PC-9 (cell line): ENCODE data around the gene ADIPOQ. TPM values are rescaled to one million over a fixed set of nuclear protein-coding genes. Genes with fewer than 3 reads are reported as not detected.
"Not testable (repeated sequence)": the region's sequence is repeated elsewhere in the genome, so short reads cannot be mapped to it uniquely, and the experiment has no call there.

Experiments used
- BruUV-seq: library from RNA; stranded (reverse); fragments of 400-500 nt; replicated peaks from 2 replicates; lab custom pipeline; 2021; lab: Mats Ljungman, UMichigan
- CTCF ChIA-PET: fragments of 300-600 bp; sonication (Branson Sonifier 250); formaldehyde crosslinking; loops from one replicate; lab custom pipeline; 2022; ENCODE audit warnings: antibody characterized with exemption; lab: Charles Lee
- POLR2A ChIA-PET: fragments of 300-600 bp; sonication (Branson Sonifier 250); formaldehyde crosslinking; loops from one replicate; lab custom pipeline; 2022; ENCODE audit warnings: antibody characterized with exemption; ENCODE audit not compliant: unreplicated experiment; lab: Charles Lee
- DNase-seq, 2 experiments: peaks; one replicate each; pipeline versions ENCODE4 v3.0.0 to v3.0.0-alpha.2; 2015 to 2022; ENCODE audit warnings: mixed read lengths in 1 of 2
- H2AFZ ChIP-seq: fragments of 200-600 bp; sonication (generic); 2 replicates; pipeline ENCODE4 v1.8.1; 2017; ENCODE audit warnings: antibody characterized with exemption
- H3F3A ChIP-seq: fragments of 200-600 bp; sonication (generic); 2 replicates; pipeline ENCODE4 v1.8.1; 2017; ENCODE audit warnings: antibody characterized with exemption, mild to moderate bottlenecking, low read depth; ENCODE audit not compliant: insufficient read depth
- H3K27ac ChIP-seq: fragments of 200-600 bp; sonication (generic); 2 replicates; pipeline ENCODE4 v1.6.1; 2016; ENCODE audit warnings: mixed run types
- H3K27me3 ChIP-seq: fragments of 200-600 bp; sonication (generic); 2 replicates; pipeline ENCODE4 v1.6.1; 2016; ENCODE audit warnings: low read depth, mixed run types; ENCODE audit not compliant: insufficient read depth
- H3K36me3 ChIP-seq: fragments of 200-600 bp; sonication (generic); 2 replicates; pipeline ENCODE4 v1.6.1; 2016; ENCODE audit warnings: low read depth, mixed run types
- H3K4me1 ChIP-seq: fragments of 200-600 bp; sonication (generic); replicated peaks from 2 replicates; pipeline ENCODE4 v1.6.1; 2016; ENCODE audit warnings: mixed run types; ENCODE audit not compliant: insufficient read depth
- H3K4me2 ChIP-seq: fragments of 200-600 bp; sonication (generic); 2 replicates; pipeline ENCODE4 v1.6.1; 2017; ENCODE audit warnings: mixed run types
- H3K4me3 ChIP-seq: fragments of 200-600 bp; sonication (generic); 2 replicates; pipeline ENCODE4 v1.6.1; 2016; ENCODE audit warnings: mixed run types
- H3K79me2 ChIP-seq: fragments of 200-600 bp; sonication (generic); 2 replicates; pipeline ENCODE4 v1.6.1; 2017; ENCODE audit warnings: low read depth, mixed run types
- H3K9me2 ChIP-seq: fragments of 200-600 bp; sonication (generic); 2 replicates; pipeline ENCODE4 v1.8.1; 2017; ENCODE audit warnings: mild to moderate bottlenecking; ENCODE audit not compliant: insufficient read depth
- H3K9me3 ChIP-seq: fragments of 200-600 bp; sonication (generic); 2 replicates; pipeline ENCODE4 v1.8.1; 2016; ENCODE audit warnings: low read depth; ENCODE audit not compliant: insufficient read depth
- H4K20me1 ChIP-seq: fragments of 200-600 bp; sonication (generic); 2 replicates; pipeline ENCODE4 v1.8.1; 2017; ENCODE audit not compliant: insufficient read depth
- EZH2 ChIP-seq: fragments of 200-600 bp; sonication (generic); IDR thresholded peaks from 2 replicates; pipeline ENCODE4 v1.8.0; 2017; ENCODE audit warnings: antibody characterized with exemption, low read depth
- intact Hi-C: fragments of 100-400 bp; cut with micrococcal nuclease; formaldehyde crosslinking; loops from one replicate; pipeline ENCODE4 v1.10.0; 2022; ENCODE audit not compliant: unreplicated experiment
- total RNA-seq: library from RNA; stranded (reverse); gene quantifications from 2 replicates; pipeline ENCODE4 v1.2.3, GENCODE V29; 2021
- TF ChIP-seq, protein P1 (sequence below): fragments of 200-600 bp; sonication (generic); conservative IDR thresholded peaks from 2 replicates; pipeline ENCODE4 v1.6.1; 2017; ENCODE audit warnings: mixed run types, antibody characterized with exemption, mild to moderate bottlenecking, moderate library complexity

ADIPOQ gene
- total RNA-seq, 1 experiment from 2014 or later: not detected

GRCh38 chr3:186818956-186819355, 23.6 kb upstream of the ADIPOQ start:
- H3K9me2 ChIP-seq: no peaks in the 10 kb centered on the region
- POLR2A ChIA-PET: no interaction called here
- intact Hi-C loops: no loop called here

DNA sequence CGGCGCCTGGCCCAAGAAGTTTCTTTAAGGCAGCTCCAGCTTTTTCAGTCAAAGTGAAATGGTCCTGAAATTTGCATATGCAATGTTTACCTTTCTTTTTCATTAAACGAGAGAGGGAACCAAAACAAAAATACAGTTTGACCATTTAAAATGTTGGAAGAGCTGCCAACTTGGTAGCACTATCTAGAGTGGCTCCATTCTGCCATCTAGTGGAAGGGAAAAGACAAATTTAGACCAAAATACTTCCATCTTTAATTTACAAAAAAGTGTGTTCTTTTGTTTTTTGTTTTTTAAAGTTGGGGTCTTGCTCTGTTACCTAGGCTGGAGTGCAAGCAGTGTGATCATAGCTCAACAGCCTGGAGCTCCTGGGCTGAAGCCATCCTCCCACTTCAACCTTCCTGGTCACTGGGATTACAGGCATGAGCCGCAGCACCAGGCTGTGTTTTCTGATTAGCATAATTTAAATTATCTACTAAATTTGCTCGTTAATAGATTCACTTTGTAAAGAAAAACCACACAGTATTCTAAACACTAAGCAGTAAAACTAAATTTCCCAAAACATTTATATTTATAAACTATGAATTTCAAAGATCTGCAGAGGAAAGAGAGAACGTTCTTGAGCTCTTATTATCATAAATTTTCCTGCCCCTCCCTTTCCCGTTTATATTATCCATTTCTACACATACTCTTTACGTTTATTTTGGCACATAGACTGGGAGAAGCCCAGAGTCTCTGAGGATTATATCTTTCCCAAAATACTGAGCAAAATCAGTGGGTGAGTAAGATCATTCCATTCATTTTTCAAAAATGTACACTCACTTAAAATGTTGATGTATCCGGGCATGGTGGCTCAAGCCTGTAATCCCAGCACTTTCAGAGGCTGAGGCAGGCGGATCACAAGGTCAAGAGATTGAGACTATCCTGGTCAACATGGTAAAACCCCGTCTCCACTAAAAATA, 20.8 kb upstream of the ADIPOQ start:
- no peak for DNase-seq
- Histone ChIP-seq H3K4me2 (no peak overlapping the region), H3K79me2 (peaks cover 10% of the 10 kb centered on the region), H2AFZ (no peak overlapping the region), H3K4me3 (no peak overlapping the region), H3F3A (peaks cover 10% of the 10 kb centered on the region; the same call in 1 of the 2 replicates), H3K36me3 (no peaks in the 10 kb centered on the region), H4K20me1 (no peaks in the 10 kb centered on the region), H3K9me2 (no peaks in the 10 kb centered on the region), H3K4me1 (peaks cover 9% of the 10 kb centered on the region), H3K27me3 (no peaks in the 10 kb centered on the region), H3K27ac (no peak overlapping the region), H3K9me3 (no peaks in the 10 kb centered on the region)
- ChIA-PET POLR2A (interaction anchor here (0.6 kb wide), 1 partner anchor 62 kb away, joined by 4 read pairs; no protein-coding TSS in a partner anchor), CTCF (interaction anchor here (0.6 to 2.5 kb wide), 7 partner anchors 14 to 544 kb away, joined by 3 to 16 read pairs (median 4); no protein-coding TSS in a partner anchor)
- intact Hi-C loops: loop anchor here (1.0 to 5.0 kb wide), 6 partner anchors 206 to 879 kb away; partner anchors contain the start of gene TBCCD1
- BruUV-seq: no TSS peak
- TF ChIP-seq EZH2: no peak
- TF ChIP-seq, protein P1, sequence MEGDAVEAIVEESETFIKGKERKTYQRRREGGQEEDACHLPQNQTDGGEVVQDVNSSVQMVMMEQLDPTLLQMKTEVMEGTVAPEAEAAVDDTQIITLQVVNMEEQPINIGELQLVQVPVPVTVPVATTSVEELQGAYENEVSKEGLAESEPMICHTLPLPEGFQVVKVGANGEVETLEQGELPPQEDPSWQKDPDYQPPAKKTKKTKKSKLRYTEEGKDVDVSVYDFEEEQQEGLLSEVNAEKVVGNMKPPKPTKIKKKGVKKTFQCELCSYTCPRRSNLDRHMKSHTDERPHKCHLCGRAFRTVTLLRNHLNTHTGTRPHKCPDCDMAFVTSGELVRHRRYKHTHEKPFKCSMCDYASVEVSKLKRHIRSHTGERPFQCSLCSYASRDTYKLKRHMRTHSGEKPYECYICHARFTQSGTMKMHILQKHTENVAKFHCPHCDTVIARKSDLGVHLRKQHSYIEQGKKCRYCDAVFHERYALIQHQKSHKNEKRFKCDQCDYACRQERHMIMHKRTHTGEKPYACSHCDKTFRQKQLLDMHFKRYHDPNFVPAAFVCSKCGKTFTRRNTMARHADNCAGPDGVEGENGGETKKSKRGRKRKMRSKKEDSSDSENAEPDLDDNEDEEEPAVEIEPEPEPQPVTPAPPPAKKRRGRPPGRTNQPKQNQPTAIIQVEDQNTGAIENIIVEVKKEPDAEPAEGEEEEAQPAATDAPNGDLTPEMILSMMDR: peak; percentile 92

More at GRCh38 chr3:186818956-186819355, 23.6 kb upstream of the ADIPOQ start:
- no peaks in the 10 kb centered on the region for H3K36me3 ChIP-seq
- CTCF ChIA-PET: interaction anchor here (0.6 to 0.8 kb wide), 4 partner anchors 202 to 278 kb away, joined by 3 to 5 read pairs (median 4); no protein-coding TSS in a partner anchor
- H3K27me3 ChIP-seq: no peaks in the 10 kb centered on the region
- H3K79me2 ChIP-seq: no peaks in the 10 kb centered on the region; the same call in 1 of the 2 replicates
- no peak overlapping the region for H3K4me3 ChIP-seq
- H2AFZ ChIP-seq: no peak overlapping the region
- no peak for DNase-seq
- no peaks in the 10 kb centered on the region for H3K9me3 ChIP-seq
- no peak overlapping the region for H3K4me2 ChIP-seq
- peaks cover 10% of the 10 kb centered on the region; the same call in 1 of the 2 replicates for H3F3A ChIP-seq
- no peak overlapping the region for H3K27ac ChIP-seq
- TF ChIP-seq, protein P1: no peak
- no peak for TF ChIP-seq EZH2
- BruUV-seq: no TSS peak
- no peaks in the 10 kb centered on the region for H4K20me1 ChIP-seq
- peaks cover 10% of the 10 kb centered on the region for H3K4me1 ChIP-seq

- POLR2A ChIA-PET: interaction anchor here (0.6 kb wide), 1 partner anchor 63 kb away, joined by 4 read pairs; no protein-coding TSS in a partner anchor
- H3K4me3 ChIP-seq, DNase-seq: not testable (repeated sequence)
Observed at GRCh38 chr3:186822388-186822759, 20.1 kb upstream of the ADIPOQ start.

More at GRCh38 chr3:186822388-186822759, 20.1 kb upstream of the ADIPOQ start:
- not testable (repeated sequence) for H3K27ac ChIP-seq, H3K9me3 ChIP-seq, H4K20me1 ChIP-seq, H2AFZ ChIP-seq, H3K4me2 ChIP-seq, BruUV-seq, H3K9me2 ChIP-seq, H3K36me3 ChIP-seq, H3K27me3 ChIP-seq, H3K4me1 ChIP-seq, H3F3A ChIP-seq
- H3K79me2 ChIP-seq: peaks cover 10% of the 10 kb centered on the region
- intact Hi-C loops: loop anchor here (5.0 kb wide), 3 partner anchors 255 to 880 kb away; partner anchors contain the start of gene TBCCD1
- CTCF ChIA-PET: interaction anchor here (1.1 to 2.5 kb wide), 4 partner anchors 14 to 545 kb away, joined by 3 to 16 read pairs (median 4); no protein-coding TSS in a partner anchor
